Stimulated activated memory B cell treated with anti-CD40 and anti-IgM and Interleukin-4, amounts not matched to agents 10 μg/mL and 1 μg/mL and 100 μg/mL, for 72 hours (primary cell): ENCODE results near the gene FMN2.
"Not testable (repeated sequence)": the region's sequence is repeated elsewhere in the genome, so short reads cannot be mapped to it uniquely, and the experiment has no call there.

ENCODE experiments used
- ATAC-seq: fragments of 150-1000 bp; cut with Tn5 transposase; 2 replicates; pipeline ENCODE4 v1.10.0; 2021
- H3K27ac Mint-ChIP-seq: one replicate; pipeline ENCODE4 v1.8.0; 2022; ENCODE audit warnings: mild to moderate bottlenecking, mixed read lengths
- H3K27me3 Mint-ChIP-seq: one replicate; pipeline ENCODE4 v1.8.0; 2022; ENCODE audit warnings: mixed read lengths
- H3K36me3 Mint-ChIP-seq: one replicate; pipeline ENCODE4 v1.8.0; 2022; ENCODE audit warnings: mixed read lengths
- H3K4me1 Mint-ChIP-seq: one replicate; pipeline ENCODE4 v1.8.0; 2022; ENCODE audit warnings: mixed read lengths
- H3K4me3 Mint-ChIP-seq: one replicate; pipeline ENCODE4 v1.8.0; 2022; ENCODE audit warnings: mild to moderate bottlenecking, moderate library complexity, mixed read lengths
- H3K9me3 Mint-ChIP-seq: one replicate; pipeline ENCODE4 v1.8.0; 2022; ENCODE audit warnings: mixed read lengths

FMN2 gene

DNA sequence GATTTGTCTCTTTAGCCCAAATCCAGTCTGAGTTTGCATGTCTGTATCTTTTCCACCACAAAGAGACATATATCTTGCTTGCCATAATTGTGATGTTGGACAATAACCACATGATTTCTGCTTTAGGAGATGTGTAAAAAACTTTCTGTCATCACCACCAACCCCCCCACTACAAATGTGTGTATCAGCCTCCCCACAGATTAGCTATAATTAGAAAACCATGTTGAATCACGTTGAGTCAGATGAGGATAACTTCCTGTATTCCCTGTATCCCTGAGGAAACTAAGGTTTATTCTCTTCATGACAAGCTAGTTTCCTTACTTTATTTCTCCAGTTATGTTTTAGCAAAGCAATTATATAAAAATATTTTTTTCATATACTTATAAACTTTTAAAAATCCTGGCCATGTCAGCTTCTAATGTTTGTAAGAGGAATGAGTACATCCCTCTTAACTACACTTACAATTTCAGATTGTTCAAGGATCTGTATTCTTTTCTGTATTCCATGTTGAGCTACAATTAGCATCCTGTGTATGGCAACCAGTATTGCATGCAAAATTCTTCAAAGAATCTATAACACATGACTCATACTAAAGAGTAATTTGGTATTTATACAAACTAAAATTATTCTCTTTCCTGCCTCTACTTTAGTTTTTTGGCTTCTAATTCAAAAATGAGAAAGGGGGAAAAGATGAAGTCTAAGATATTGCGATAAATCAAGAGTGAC, 143.0 kb downstream of the FMN2 start:
- Mint-ChIP-seq H3K27ac (no peak overlapping the region), H3K4me1 (no peaks in the 10 kb centered on the region), H3K27me3 (no peaks in the 10 kb centered on the region), H3K4me3 (no peak overlapping the region), H3K9me3 (no peaks in the 10 kb centered on the region), H3K36me3 (no peaks in the 10 kb centered on the region)
- ATAC-seq, result no peak

DNA sequence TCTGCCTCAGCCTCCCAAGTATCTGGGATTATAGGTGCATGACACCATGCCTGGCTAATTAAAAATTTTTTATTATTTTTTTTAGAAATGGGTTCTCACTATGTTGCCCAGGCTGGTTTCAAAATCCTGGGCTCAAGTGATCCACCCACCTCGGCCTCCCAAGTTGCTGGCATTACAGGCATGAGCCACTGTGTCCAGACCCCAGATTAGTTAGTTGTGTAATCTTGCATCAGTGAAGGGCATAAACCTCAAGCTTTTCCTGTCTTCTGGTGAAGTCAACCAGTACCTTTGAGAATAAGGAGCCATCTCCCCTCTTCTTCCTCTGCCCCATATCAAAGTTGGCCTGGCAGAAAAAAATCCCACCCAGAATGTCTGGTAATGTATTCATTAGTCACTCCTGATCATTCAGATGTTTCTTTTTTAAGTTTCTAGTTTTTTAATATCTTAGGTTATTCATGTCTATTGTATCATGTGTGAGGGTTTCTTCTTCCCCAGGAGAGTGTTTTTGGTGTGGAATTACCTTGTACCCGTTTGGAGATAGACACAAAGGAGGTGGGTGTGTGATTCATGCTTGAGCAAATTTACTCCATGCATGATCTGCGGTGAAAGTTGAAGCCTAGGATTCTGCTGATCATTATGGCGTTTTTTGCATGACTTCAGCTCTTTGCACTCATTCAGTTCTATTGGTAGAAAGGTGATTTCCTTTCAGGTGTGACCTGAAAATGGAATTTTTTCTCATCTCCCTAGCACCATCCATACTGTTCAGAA, 144.0 kb downstream of the FMN2 start:
- Mint-ChIP-seq H3K4me3 (no peak overlapping the region), H3K27me3 (no peaks in the 10 kb centered on the region), H3K36me3 (no peaks in the 10 kb centered on the region), H3K27ac (no peak overlapping the region), H3K4me1 (no peaks in the 10 kb centered on the region), H3K9me3 (no peaks in the 10 kb centered on the region)
- ATAC-seq, result no peak

GRCh38 chr1:240237305-240237721, 145.6 kb downstream of the FMN2 start:
- Mint-ChIP-seq H3K27me3 (no peaks in the 10 kb centered on the region), H3K9me3 (no peaks in the 10 kb centered on the region)
- ATAC-seq, result no peak

GRCh38 chr1:240239309-240239708, 147.6 kb downstream of the FMN2 start:
- H3K4me3 Mint-ChIP-seq, result no peak overlapping the region
- H3K27ac Mint-ChIP-seq, result no peak overlapping the region
- no peaks in the 10 kb centered on the region for H3K9me3 Mint-ChIP-seq
- no peaks in the 10 kb centered on the region for H3K4me1 Mint-ChIP-seq
- no peak for ATAC-seq
- H3K27me3 Mint-ChIP-seq, result no peaks in the 10 kb centered on the region
- no peaks in the 10 kb centered on the region for H3K36me3 Mint-ChIP-seq

More at GRCh38 chr1:240237305-240237721, 145.6 kb downstream of the FMN2 start:
- Mint-ChIP-seq H3K36me3 (no peaks in the 10 kb centered on the region), H3K4me1 (no peaks in the 10 kb centered on the region), H3K27ac (no peak overlapping the region), H3K4me3 (no peak overlapping the region)

DNA sequence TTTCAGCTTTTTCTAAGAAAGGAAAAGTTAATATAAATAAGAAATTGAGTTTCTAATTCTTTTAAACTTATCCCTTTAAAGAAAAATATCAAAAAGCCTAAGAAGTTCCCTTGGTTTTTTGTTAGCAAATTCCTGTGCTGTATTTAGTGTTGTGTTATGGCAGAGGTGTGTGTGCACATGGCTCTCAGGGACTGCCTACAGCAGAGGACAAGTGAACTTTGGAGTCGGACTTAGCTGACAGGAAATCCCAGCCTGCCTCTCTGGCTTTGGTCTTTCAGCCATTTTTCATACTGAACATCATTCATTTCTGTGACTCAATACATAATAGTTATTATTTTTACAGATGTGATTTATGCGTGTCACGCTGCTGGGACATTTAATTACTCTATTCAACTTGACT, 149.6 kb downstream of the FMN2 start:
- H3K9me3 Mint-ChIP-seq, result no peaks in the 10 kb centered on the region
- H3K27me3 Mint-ChIP-seq, result no peaks in the 10 kb centered on the region
- H3K27ac Mint-ChIP-seq, result no peak overlapping the region
- no peak overlapping the region for H3K4me3 Mint-ChIP-seq
- H3K4me1 Mint-ChIP-seq, result no peaks in the 10 kb centered on the region
- no peak for ATAC-seq
- H3K36me3 Mint-ChIP-seq, result no peaks in the 10 kb centered on the region

GRCh38 chr1:240242601-240243144, 151.0 kb downstream of the FMN2 start:
- no peaks in the 10 kb centered on the region for H3K9me3 Mint-ChIP-seq
- H3K4me1 Mint-ChIP-seq, result no peaks in the 10 kb centered on the region
- H3K4me3 Mint-ChIP-seq, result no peak overlapping the region

GRCh38 chr1:240244968-240245628, 153.4 kb downstream of the FMN2 start:
- Mint-ChIP-seq H3K27me3 (no peaks in the 10 kb centered on the region), H3K27ac (no peak overlapping the region), H3K4me1 (no peaks in the 10 kb centered on the region), H3K9me3 (peaks cover 8% of the 10 kb centered on the region), H3K36me3 (no peaks in the 10 kb centered on the region), H3K4me3 (no peak overlapping the region)
- ATAC-seq, result no peak

More at GRCh38 chr1:240242601-240243144, 151.0 kb downstream of the FMN2 start:
- H3K36me3 Mint-ChIP-seq, result no peaks in the 10 kb centered on the region
- H3K27ac Mint-ChIP-seq, result no peak overlapping the region
- H3K27me3 Mint-ChIP-seq, result no peaks in the 10 kb centered on the region
- ATAC-seq, result no peak

DNA sequence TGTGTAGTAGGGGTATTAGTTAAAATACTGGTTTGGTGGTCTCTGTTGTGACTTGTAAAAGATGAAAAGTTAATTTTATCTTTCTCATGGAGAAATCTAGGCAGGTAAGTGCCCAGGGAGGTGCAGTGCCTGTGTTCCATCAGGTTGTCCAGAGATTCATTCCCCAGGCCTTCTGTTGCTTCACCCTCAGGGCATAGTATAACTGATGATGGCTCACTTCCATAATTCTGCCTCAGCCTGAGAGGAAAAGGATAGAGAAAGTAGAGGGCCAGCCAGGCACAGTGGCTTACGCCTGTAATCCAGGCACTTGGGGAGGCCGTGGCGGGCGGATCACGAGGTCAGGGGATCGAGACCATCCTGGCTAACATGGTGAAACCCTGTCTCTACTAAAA, 153.9 kb downstream of the FMN2 start:
- Mint-ChIP-seq H3K4me1 (no peaks in the 10 kb centered on the region), H3K9me3 (peaks cover 11% of the 10 kb centered on the region), H3K27ac (no peak overlapping the region), H3K4me3 (no peak overlapping the region), H3K27me3 (no peaks in the 10 kb centered on the region), H3K36me3 (no peaks in the 10 kb centered on the region)
- no peak for ATAC-seq

DNA sequence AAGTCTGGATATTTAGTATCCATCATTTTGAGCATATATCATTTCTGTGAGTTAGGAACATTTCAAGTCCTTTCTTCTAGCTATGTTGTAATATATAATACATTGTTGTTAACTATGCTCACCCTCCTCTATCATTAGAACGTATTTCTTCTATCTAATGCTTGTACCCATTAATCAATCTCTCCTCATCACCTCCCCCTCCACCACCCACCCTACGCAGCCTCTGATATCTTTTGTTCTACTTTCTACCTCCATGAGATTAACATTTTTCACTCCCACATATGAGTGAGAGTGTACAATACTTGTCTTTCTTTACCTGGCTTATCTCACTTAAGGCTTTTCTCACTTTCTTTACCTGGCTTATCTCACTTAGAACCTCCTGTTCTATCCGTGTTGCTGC, 156.2 kb downstream of the FMN2 start:
- no peak for ATAC-seq
- Mint-ChIP-seq H3K4me3 (no peak overlapping the region), H3K27me3 (no peaks in the 10 kb centered on the region), H3K9me3 (peaks cover 20% of the 10 kb centered on the region), H3K27ac (no peak overlapping the region), H3K4me1 (no peaks in the 10 kb centered on the region), H3K36me3 (no peaks in the 10 kb centered on the region)

DNA sequence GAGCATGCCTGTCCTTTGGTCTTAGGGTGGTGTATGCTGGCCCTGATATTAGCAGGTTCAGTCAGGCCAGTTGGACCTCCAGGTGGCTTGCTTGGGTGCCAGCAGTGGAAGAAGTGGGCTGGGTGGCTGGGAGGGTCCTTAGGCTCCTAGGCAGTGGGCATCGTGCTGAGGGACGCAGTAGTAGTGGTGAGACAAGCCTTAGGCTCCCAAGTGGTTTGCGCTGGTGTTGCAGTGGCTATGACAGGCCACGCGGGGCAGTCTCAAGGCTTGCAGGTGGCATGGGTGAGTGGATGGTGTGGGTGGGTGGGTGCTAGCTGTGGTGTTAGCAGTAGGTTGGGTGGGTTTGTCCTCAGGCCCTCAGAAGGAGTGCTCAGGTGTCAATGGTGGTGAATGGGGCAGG, 162.3 kb downstream of the FMN2 start:
- H3K4me3 Mint-ChIP-seq, result no peak overlapping the region
- no peak overlapping the region for H3K27ac Mint-ChIP-seq
- H3K36me3 Mint-ChIP-seq, result no peaks in the 10 kb centered on the region
- no peaks in the 10 kb centered on the region for H3K4me1 Mint-ChIP-seq
- ATAC-seq, result no peak
- H3K27me3 Mint-ChIP-seq, result no peaks in the 10 kb centered on the region
- peaks cover 31% of the 10 kb centered on the region for H3K9me3 Mint-ChIP-seq

DNA sequence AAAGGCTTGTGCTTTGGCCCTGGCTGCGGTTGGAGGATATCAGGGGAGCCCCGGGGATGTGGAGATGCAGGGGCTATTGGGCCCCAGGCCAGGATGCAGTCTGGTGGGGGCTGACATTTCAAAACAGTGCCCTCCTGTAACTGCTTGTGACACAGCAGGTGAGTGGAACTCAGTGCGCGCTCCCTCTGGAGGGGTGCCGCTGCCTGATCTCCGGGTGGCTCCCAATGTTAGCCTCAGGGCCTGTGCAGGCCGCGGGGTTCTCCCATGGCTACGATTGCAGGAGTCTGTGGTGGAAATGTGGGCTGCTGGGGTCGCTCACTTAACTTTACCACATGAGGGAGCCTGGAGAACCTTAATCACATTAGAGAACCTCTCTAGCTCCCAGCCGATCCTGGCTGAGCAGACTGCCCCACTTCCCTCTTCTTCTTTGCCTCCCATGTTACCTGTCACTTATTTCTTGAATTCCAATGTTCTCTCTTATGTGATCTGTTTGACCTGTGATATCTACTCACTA, 163.2 kb downstream of the FMN2 start:
- Mint-ChIP-seq H3K36me3 (no peaks in the 10 kb centered on the region), H3K27me3 (no peaks in the 10 kb centered on the region), H3K4me1 (no peaks in the 10 kb centered on the region), H3K9me3 (peaks cover 23% of the 10 kb centered on the region), H3K27ac (no peak overlapping the region), H3K4me3 (no peak overlapping the region)
- ATAC-seq, result no peak

- no peak for ATAC-seq
- no peaks in the 10 kb centered on the region for H3K4me1 Mint-ChIP-seq
- no peak overlapping the region for H3K4me3 Mint-ChIP-seq
- no peak overlapping the region for H3K27ac Mint-ChIP-seq
- H3K36me3 Mint-ChIP-seq, result no peaks in the 10 kb centered on the region
- no peaks in the 10 kb centered on the region for H3K27me3 Mint-ChIP-seq
- peaks cover 19% of the 10 kb centered on the region for H3K9me3 Mint-ChIP-seq
Measured at GRCh38 chr1:240255922-240256321, 164.2 kb downstream of the FMN2 start.

DNA sequence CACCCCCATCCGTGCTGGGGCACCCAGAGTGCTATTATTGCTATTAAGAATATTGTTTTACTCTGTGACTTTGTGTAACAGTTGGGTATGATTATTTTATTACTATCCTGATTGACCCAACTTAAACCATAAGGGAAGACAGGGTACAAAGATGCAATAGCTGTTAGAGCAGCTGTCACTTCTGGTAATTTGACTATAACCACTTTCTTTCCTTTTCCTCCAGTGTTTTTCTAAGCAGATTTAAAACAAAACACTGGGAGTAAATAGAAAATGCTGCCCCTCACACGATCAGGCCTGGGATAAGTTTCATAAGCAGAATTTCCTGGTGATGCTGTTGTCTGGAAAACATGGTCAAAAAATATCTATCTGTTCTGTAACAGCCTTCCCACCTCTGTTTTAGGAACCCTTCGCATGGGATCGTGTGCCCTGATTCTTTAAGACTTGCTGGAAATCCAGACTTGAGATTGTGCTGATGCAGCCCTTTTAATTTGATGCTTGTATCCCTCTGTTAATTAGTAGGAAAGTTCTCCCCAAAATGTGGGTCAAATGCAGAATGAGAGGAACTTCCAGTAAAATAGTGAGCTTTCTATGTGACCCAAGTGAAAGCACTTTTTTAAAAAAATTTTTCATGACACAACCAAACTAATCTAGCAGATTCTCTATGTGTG, 165.3 kb downstream of the FMN2 start:
- Mint-ChIP-seq H3K4me1 (no peaks in the 10 kb centered on the region), H3K9me3 (peaks cover 14% of the 10 kb centered on the region), H3K4me3 (no peak overlapping the region), H3K27me3 (no peaks in the 10 kb centered on the region), H3K36me3 (no peaks in the 10 kb centered on the region), H3K27ac (no peak overlapping the region)
- ATAC-seq, result no peak

GRCh38 chr1:240258910-240259309, 167.2 kb downstream of the FMN2 start:
- H3K27me3 Mint-ChIP-seq, result no peaks in the 10 kb centered on the region
- peaks cover 6% of the 10 kb centered on the region for H3K9me3 Mint-ChIP-seq
- no peak overlapping the region for H3K27ac Mint-ChIP-seq
- H3K4me3 Mint-ChIP-seq, result no peak overlapping the region
- no peak for ATAC-seq
- H3K4me1 Mint-ChIP-seq, result no peaks in the 10 kb centered on the region
- H3K36me3 Mint-ChIP-seq, result no peaks in the 10 kb centered on the region

- H3K4me1 Mint-ChIP-seq, H3K4me3 Mint-ChIP-seq, H3K27ac Mint-ChIP-seq, H3K9me3 Mint-ChIP-seq, H3K36me3 Mint-ChIP-seq, ATAC-seq, H3K27me3 Mint-ChIP-seq: not testable (repeated sequence)
Measured at GRCh38 chr1:240264494-240264893, 172.8 kb downstream of the FMN2 start.
